Stimulated activated CD4-positive, alpha-beta T cell treated with anti-CD3 and anti-CD28 coated beads, Interleukin-15, amount 100 ng/mL, for 48 hours (primary cell): ENCODE results near the gene MYMK.
"Not testable (repeated sequence)": the region's sequence is repeated elsewhere in the genome, so short reads cannot be mapped to it uniquely, and the experiment has no call there.

Experiments
- DNase-seq, 2 donors: peaks; one replicate each; pipeline ENCODE4 v3.0.0-alpha.2; 2020; ENCODE audit warnings: low read depth in 2 of 2

The MYMK gene

GRCh38 chr9:133524679-133525228, at the start of gene MYMK:
TSS of gene MYMK (minus strand) at chr9:133524959. CDS start at chr9:133524844, 115 bp downstream.
- no peak for DNase-seq

GRCh38 chr9:133573791-133574515, 49.2 kb upstream of the MYMK start:
- no peak for DNase-seq

GRCh38 chr9:133572821-133573361, 48.1 kb upstream of the MYMK start:
- no peak for DNase-seq

- no peak for DNase-seq
These were observed 47.3 kb upstream of the MYMK start for GRCh38 chr9:133571896-133572595.

- DNase-seq = no peak
These were observed 46.7 kb upstream of the MYMK start for GRCh38 chr9:133571391-133571890.

- DNase-seq = no peak
These were observed 45.9 kb upstream of the MYMK start for GRCh38 chr9:133570691-133571080.

GRCh38 chr9:133569891-133570690, 45.3 kb upstream of the MYMK start:
- no peak for DNase-seq

GRCh38 chr9:133569121-133569785, 44.5 kb upstream of the MYMK start:
- no peak for DNase-seq

- no peak for DNase-seq
These were observed 43.4 kb upstream of the MYMK start for GRCh38 chr9:133568186-133568585.

GRCh38 chr9:133566817-133567216, 42.1 kb upstream of the MYMK start:
- no peak for DNase-seq

GRCh38 chr9:133566382-133566781, 41.6 kb upstream of the MYMK start:
- DNase-seq = no peak

GRCh38 chr9:133564451-133565116, 39.8 kb upstream of the MYMK start:
- no peak for DNase-seq

GRCh38 chr9:133563814-133564213, 39.1 kb upstream of the MYMK start:
- not testable (repeated sequence) for DNase-seq

GRCh38 chr9:133563291-133563796, 38.6 kb upstream of the MYMK start:
- DNase-seq = no peak

- no peak for DNase-seq
These were observed 38.0 kb upstream of the MYMK start for GRCh38 chr9:133562611-133563290.

GRCh38 chr9:133561976-133562554, 37.3 kb upstream of the MYMK start:
- no peak for DNase-seq

GRCh38 chr9:133560944-133561343, 36.2 kb upstream of the MYMK start:
- no peak for DNase-seq

GRCh38 chr9:133560311-133560710, 35.6 kb upstream of the MYMK start:
- no peak for DNase-seq
